ENCODE results near the gene ATP6V1G1.

ATP6V1G1 gene

GRCh38 chr9:114626415-114627020 is 38.9 kb downstream of the ATP6V1G1 start:
- Histone ChIP-seq H3K36me3 (ENCODE audit: insufficient read depth, low read length) (peaks cover 7% of the 10 kb centered on the region), H2AFZ (ENCODE audit: low read depth, low read length) (no peak overlapping the region), H3K4me1 (ENCODE audit: insufficient read depth, low read length) (no peaks in the 10 kb centered on the region), H3K27me3 (ENCODE audit: insufficient read depth, low read length) (no peaks in the 10 kb centered on the region), H3K9me3 (ENCODE audit: low read length) (peaks cover 2% of the 10 kb centered on the region), H3K4me3 (ENCODE audit: low read length) (no peak overlapping the region)

GRCh38 chr9:114627553-114627952 is 40.0 kb downstream of the ATP6V1G1 start:
- Histone ChIP-seq H3K4me3 (ENCODE audit: low read length) (no peak overlapping the region), H3K4me1 (ENCODE audit: insufficient read depth, low read length) (no peaks in the 10 kb centered on the region), H2AFZ (ENCODE audit: low read depth, low read length) (no peak overlapping the region), H3K36me3 (ENCODE audit: insufficient read depth, low read length) (peaks cover 7% of the 10 kb centered on the region), H3K9me3 (ENCODE audit: low read length) (no peaks in the 10 kb centered on the region), H3K27me3 (ENCODE audit: insufficient read depth, low read length) (no peaks in the 10 kb centered on the region)

GRCh38 chr9:114629563-114630090 is 42.1 kb downstream of the ATP6V1G1 start:
- no peaks in the 10 kb centered on the region for H3K27me3 ChIP-seq (ENCODE audit: insufficient read depth, low read length)
- peaks cover 14% of the 10 kb centered on the region for H3K36me3 ChIP-seq (ENCODE audit: insufficient read depth, low read length)
- no peaks in the 10 kb centered on the region for H3K4me1 ChIP-seq (ENCODE audit: insufficient read depth, low read length)
- H3K4me3 ChIP-seq (ENCODE audit: low read length): no peak overlapping the region
- no peak overlapping the region for H2AFZ ChIP-seq (ENCODE audit: low read depth, low read length)
- H3K9me3 ChIP-seq (ENCODE audit: low read length): no peaks in the 10 kb centered on the region

- no peak overlapping the region for H2AFZ ChIP-seq (ENCODE audit: low read depth, low read length)
- peaks cover 14% of the 10 kb centered on the region for H3K36me3 ChIP-seq (ENCODE audit: insufficient read depth, low read length)
- no peaks in the 10 kb centered on the region for H3K27me3 ChIP-seq (ENCODE audit: insufficient read depth, low read length)
- no peaks in the 10 kb centered on the region for H3K9me3 ChIP-seq (ENCODE audit: low read length)
- no peaks in the 10 kb centered on the region for H3K4me1 ChIP-seq (ENCODE audit: insufficient read depth, low read length)
- no peak overlapping the region for H3K4me3 ChIP-seq (ENCODE audit: low read length)
These were observed 43.6 kb downstream of the ATP6V1G1 start for GRCh38 chr9:114631166-114631565.

- no peaks in the 10 kb centered on the region for H3K9me3 ChIP-seq (ENCODE audit: low read length)
- no peak overlapping the region for H3K4me3 ChIP-seq (ENCODE audit: low read length)
- peaks cover 11% of the 10 kb centered on the region for H3K36me3 ChIP-seq (ENCODE audit: insufficient read depth, low read length)
- no peaks in the 10 kb centered on the region for H3K4me1 ChIP-seq (ENCODE audit: insufficient read depth, low read length)
- no peak overlapping the region for H2AFZ ChIP-seq (ENCODE audit: low read depth, low read length)
- no peaks in the 10 kb centered on the region for H3K27me3 ChIP-seq (ENCODE audit: insufficient read depth, low read length)
These were observed 46.0 kb downstream of the ATP6V1G1 start for GRCh38 chr9:114633438-114634089.

- Histone ChIP-seq H3K36me3 (ENCODE audit: insufficient read depth, low read length) (peaks cover 11% of the 10 kb centered on the region), H3K4me1 (ENCODE audit: insufficient read depth, low read length) (no peaks in the 10 kb centered on the region), H2AFZ (ENCODE audit: low read depth, low read length) (no peak overlapping the region)
These were observed 46.8 kb downstream of the ATP6V1G1 start for GRCh38 chr9:114634387-114634786.

GRCh38 chr9:114638404-114638803 is 50.8 kb downstream of the ATP6V1G1 start:
- H2AFZ ChIP-seq (ENCODE audit: low read depth, low read length): no peak overlapping the region
- no peaks in the 10 kb centered on the region for H3K4me1 ChIP-seq (ENCODE audit: insufficient read depth, low read length)
- H3K27me3 ChIP-seq (ENCODE audit: insufficient read depth, low read length): no peaks in the 10 kb centered on the region
- H3K9me3 ChIP-seq (ENCODE audit: low read length): no peaks in the 10 kb centered on the region
- peaks cover 6% of the 10 kb centered on the region for H3K36me3 ChIP-seq (ENCODE audit: insufficient read depth, low read length)
- H3K4me3 ChIP-seq (ENCODE audit: low read length): no peak overlapping the region

More at GRCh38 chr9:114634387-114634786, 46.8 kb downstream of the ATP6V1G1 start:
- no peaks in the 10 kb centered on the region for H3K9me3 ChIP-seq (ENCODE audit: low read length)
- H3K4me3 ChIP-seq (ENCODE audit: low read length): no peak overlapping the region
- no peaks in the 10 kb centered on the region for H3K27me3 ChIP-seq (ENCODE audit: insufficient read depth, low read length)

- H3K27me3 ChIP-seq (ENCODE audit: insufficient read depth, low read length): no peaks in the 10 kb centered on the region
- H3K36me3 ChIP-seq (ENCODE audit: insufficient read depth, low read length): peaks cover 9% of the 10 kb centered on the region
These were observed 54.4 kb downstream of the ATP6V1G1 start for GRCh38 chr9:114641967-114642366.

GRCh38 chr9:114643001-114643400 is 55.4 kb downstream of the ATP6V1G1 start:
- no peak overlapping the region for H3K4me3 ChIP-seq (ENCODE audit: low read length)
- no peaks in the 10 kb centered on the region for H3K27me3 ChIP-seq (ENCODE audit: insufficient read depth, low read length)
- H3K9me3 ChIP-seq (ENCODE audit: low read length): no peaks in the 10 kb centered on the region
- no peaks in the 10 kb centered on the region for H3K4me1 ChIP-seq (ENCODE audit: insufficient read depth, low read length)
- H2AFZ ChIP-seq (ENCODE audit: low read depth, low read length): no peak overlapping the region
- peaks cover 9% of the 10 kb centered on the region for H3K36me3 ChIP-seq (ENCODE audit: insufficient read depth, low read length)

More at GRCh38 chr9:114641967-114642366, 54.4 kb downstream of the ATP6V1G1 start:
- Histone ChIP-seq H3K4me3 (ENCODE audit: low read length) (no peak overlapping the region), H2AFZ (ENCODE audit: low read depth, low read length) (no peak overlapping the region), H3K9me3 (ENCODE audit: low read length) (no peaks in the 10 kb centered on the region), H3K4me1 (ENCODE audit: insufficient read depth, low read length) (no peaks in the 10 kb centered on the region)

- Histone ChIP-seq H3K9me3 (ENCODE audit: low read length) (no peaks in the 10 kb centered on the region), H3K36me3 (ENCODE audit: insufficient read depth, low read length) (peaks cover 9% of the 10 kb centered on the region), H2AFZ (ENCODE audit: low read depth, low read length) (no peak overlapping the region)
These were observed 56.3 kb downstream of the ATP6V1G1 start for GRCh38 chr9:114643896-114644295.

More at GRCh38 chr9:114643896-114644295, 56.3 kb downstream of the ATP6V1G1 start:
- no peaks in the 10 kb centered on the region for H3K4me1 ChIP-seq (ENCODE audit: insufficient read depth, low read length)
- H3K4me3 ChIP-seq (ENCODE audit: low read length): no peak overlapping the region
- no peaks in the 10 kb centered on the region for H3K27me3 ChIP-seq (ENCODE audit: insufficient read depth, low read length)
